ENCODE results near the gene RIMBP2.

The RIMBP2 gene

GRCh38 chr12:130476451-130477135 lies 239.5 kb downstream of the RIMBP2 start:
- no peak for DNase-seq

- DNase-seq: no peak
These were observed 241.4 kb downstream of the RIMBP2 start for GRCh38 chr12:130474599-130475269.

GRCh38 chr12:130473266-130473665 lies 242.8 kb downstream of the RIMBP2 start:
- DNase-seq: no peak

DNA sequence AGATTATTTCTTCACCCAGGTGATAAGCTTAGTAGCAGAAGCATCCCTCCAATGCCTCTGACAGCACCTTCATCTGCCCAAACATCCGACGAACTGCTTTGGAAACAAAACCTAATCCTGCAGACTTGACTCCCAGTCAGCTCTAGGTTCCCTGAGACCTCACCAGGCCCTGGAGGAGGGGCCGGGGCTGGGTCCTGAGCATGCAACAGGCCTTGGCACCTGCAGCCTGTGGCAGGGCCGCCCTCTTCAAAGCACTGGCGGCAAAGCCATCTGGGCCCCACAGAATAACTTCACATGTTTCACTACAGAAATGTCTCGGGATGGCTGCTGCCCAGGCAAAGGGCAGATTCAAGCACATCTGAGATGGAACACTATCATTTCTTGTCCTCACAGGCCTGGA lies 245.1 kb downstream of the RIMBP2 start:
- DNase-seq: no peak

GRCh38 chr12:130469552-130469951 lies 246.5 kb downstream of the RIMBP2 start:
- DNase-seq: no peak

DNA sequence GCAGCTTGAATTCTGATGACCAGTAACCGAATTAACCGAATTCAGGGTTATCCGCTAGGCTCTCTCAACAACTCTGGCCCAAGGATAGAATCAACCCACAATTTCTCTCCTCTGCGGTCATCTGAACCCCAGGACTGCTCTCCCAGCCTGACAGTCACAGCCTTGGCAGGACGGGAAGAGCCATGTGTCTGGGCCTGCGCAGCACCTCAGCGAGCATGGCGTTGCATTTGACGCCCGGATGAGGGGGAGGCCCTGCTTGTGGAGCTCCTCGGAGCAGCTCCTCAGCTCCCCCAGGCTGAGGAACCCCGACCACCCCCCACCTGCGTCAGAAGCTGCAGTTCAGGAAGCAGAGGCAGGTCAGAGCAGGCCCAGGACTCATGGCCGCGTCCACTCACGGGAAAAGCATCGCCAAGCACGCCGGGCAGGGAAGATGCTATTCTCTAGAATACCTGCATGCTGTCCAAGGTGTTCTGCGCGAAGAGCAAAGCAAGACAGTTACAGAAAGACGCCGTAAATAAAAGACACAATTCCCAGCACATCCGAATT lies 247.3 kb downstream of the RIMBP2 start:
- DNase-seq: no peak

DNA sequence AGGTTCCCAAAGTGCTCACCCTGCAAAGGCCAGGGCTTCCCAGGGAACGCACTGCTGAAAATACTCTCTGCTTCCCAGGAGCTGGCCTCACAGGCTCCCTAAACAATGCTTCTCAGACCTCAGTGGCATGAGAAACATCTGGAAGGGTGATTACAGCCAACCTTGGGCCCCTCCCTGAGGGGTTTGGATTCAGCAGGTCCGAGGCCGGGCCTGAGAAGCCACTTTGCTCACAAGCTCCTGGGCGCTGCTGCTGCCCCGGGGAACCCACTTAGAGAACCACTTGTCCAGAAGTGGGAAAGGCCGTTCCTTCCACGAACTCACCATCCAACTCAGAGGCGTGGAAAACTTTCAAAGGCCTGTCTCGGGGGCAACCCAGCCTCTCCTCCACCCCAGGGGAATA lies 247.9 kb downstream of the RIMBP2 start:
- DNase-seq: no peak

DNA sequence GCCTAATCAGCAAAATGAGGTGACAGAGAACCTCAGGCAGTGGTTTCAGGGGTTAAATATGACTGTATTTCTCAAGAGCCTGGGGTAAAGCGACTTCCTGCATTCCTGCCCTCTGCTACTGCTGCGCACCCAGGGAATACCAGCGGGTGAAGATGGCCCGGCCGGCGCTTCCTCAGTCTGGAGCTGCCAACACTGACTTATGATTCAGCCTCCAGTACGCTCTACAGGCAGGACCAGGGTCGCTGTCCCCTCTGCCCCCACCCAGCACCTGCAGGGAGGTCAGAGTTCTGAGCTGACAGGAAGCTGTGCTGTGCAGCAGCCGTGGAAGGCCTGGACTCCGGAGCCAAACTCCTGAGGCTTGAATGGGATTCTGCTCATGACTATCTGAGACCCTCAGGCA lies 250.5 kb downstream of the RIMBP2 start:
- DNase-seq: no peak

DNA sequence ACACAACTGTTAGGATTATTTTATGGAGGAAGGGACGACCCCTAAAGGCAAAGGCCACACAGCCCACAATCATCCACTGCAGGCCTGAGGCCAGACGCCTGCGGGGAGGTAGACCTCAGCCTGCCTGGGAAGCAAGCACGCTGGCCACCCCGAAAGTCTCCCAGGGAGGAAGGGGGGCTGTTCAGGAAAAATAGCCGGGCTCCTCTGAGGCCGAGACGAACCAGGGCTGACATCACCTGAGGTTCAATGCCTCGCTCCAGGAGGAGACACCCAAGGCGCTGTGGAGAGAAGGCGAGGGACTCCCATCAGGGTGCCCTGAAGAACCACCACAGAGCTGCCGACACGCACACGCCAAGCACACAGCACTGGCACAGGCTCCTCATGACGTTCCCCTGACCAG lies 251.1 kb downstream of the RIMBP2 start:
- DNase-seq: no peak

DNA sequence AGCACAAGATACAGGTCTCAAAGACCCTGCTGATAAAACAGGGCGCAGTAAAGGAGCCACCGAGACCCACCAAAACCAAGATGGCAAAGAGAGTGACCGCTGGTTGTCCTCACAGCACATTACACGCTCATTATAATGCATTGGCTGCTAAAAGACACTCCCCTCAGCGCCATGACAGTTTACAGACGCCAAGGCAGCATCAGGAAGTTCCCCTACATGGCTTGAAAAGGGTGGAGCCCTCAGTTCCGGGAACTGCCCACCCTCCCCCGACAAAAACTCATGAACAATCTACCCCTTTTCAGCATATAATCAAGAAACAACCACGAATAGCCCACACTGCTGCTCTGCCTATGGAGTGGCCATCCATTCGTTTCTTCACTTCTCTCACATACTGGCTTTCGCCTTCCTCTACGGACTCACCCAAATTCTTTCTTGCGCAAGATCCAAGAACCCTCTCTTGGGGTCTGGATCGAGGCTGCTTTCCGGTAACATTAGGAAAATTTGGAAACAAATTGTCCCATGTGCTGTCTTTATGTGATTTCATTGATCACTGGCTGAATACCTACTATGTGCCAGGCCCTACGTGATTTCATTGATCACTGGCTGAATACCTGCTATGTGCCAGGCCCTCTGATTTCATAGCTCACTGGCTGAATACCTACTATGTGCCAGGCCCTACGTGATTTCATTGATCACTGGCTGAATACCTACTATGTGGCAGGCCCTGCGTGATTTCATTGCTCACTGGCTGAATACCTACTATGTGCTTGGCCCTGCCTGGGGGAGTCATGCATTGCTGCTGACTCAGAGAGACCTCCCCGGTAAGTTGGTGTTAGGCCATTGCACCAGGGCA lies 252.1 kb downstream of the RIMBP2 start:
- no peak for DNase-seq

GRCh38 chr12:130463275-130463658 lies 252.8 kb downstream of the RIMBP2 start:
- no peak for DNase-seq

GRCh38 chr12:130462558-130463274 lies 253.4 kb downstream of the RIMBP2 start:
- DNase-seq: no peak

- no peak for DNase-seq
These were observed 254.1 kb downstream of the RIMBP2 start for GRCh38 chr12:130461839-130462557.

DNA sequence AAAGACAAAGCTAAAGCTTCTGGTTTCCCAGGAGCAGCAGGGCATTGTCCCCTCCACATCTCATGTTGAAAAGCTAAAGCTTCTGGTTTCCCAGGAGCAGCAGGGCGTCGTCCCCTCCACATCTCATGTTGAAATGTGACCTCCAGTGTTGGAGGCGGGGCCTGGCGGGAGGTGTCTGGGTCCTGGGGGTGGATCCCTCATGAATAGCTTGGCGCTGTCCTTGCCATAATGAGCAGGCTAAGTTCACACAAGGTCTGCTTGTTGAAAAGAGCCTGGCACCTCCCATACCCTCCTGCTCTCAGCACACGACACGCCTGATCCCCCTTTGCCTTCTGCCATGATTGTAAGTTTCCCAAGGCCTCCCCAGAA lies 254.7 kb downstream of the RIMBP2 start:
- no peak for DNase-seq

- no peak for DNase-seq
These were observed 255.3 kb downstream of the RIMBP2 start for GRCh38 chr12:130460611-130461446.

DNA sequence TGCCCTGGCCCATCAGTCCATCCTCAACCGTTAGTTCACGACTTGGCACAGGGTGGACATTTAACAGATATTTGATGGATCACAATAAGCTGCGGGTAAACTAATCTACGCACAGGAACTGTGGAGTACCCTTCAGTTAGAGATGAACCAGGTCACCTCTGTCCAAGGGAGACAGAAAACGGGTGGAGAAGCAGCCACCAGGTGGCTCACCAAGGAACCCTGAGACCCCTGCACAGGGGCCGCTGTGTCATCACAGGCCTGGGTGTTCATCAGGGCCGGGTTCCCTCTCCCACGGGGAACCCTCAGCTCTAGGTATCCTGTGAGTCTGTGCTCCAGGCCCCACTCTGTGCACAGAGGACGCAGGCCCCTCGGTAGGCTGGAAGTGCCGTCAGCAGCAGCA lies 256.2 kb downstream of the RIMBP2 start:
- DNase-seq: no peak

DNA sequence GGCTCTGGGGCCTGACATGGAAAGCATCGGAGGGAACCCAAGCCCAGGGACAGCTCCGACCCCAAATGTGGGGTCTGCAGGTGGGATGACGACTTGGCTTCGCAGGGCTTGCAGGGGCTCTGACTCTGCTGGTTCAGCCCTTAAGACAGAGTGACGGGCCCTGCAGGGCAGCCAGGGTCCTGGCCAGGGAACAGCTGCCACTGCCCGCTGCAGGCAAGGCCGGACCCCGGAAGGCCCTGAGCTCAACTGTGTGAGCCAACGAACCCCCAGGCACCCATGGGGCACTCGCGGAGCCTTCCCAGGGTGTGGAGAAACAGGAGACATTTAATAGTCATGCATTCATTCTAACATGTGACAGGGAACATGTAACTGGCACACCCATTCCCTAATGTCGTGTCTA lies 257.8 kb downstream of the RIMBP2 start:
- no peak for DNase-seq

- DNase-seq: no peak
These were observed 258.9 kb downstream of the RIMBP2 start for GRCh38 chr12:130457215-130457614.

DNA sequence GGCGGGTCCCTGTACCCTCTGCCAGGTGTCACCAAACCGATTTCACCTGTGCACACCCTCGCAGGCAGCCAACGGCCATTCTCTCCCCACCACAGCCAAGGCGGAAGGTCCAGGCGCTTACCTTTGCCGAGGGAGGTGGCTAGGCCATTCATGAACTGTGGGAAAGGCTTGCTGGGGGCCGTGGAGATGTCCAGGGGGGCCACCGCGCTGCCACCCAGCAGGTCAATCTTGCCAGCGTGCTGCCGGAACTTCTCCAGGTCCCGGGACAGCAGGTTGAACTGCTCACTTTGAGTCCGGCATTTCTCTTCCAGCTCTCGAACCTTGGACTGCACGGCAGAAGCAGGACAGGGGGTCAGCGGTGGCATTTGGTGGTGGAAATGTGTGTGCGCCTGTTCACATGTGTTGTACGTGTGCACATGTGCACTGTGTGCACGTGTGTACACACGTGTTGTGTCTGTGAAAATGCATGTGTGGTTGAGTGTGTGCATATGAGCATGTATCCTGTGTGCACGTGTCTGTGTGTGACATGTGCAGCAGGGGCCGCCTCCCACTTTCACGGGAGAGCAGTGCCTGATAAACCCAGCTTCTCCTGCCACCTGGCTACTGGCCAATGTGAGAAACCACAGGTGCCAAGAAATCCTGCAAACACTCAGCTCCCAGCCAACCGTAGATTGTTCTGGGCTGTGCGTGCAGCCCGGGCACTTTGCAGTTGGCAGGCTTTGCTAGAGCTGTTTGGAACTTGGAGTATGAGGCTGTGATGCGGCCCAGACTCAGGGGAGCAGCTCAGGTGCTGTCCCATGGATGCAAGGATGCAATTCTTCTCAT lies 259.5 kb downstream of the RIMBP2 start:
- DNase-seq: no peak

DNA sequence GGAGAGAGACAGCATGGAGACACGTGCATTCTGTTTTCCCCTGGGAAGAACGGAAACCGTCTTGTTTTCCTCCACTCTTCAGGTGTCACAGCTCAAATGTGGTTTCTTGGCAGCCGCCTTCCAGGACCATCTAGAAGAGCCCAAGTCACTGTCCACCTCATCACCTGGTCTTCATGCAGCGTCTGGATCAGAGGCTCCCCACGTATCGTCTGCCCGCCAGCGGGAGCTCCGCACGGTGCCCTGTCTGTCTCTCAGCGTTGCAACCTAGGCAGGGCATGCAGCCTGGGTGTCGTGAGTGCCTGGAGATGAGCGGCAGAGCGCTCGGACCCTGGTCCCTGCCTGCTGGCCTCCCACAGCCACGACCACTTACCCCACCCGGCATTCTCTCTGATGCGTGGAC lies 260.9 kb downstream of the RIMBP2 start:
- no peak for DNase-seq

All from GF-D8 (cell line).